ENCODE data around the gene ARSD. TPM values are rescaled to one million over a fixed set of nuclear protein-coding genes. Genes with fewer than 3 reads are reported as not detected.
A peak's percentile ranks its signal among the peaks of the same experiment; 100 is the strongest.
"Not testable (repeated sequence)": the region's sequence is repeated elsewhere in the genome, so short reads cannot be mapped to it uniquely, and the experiment has no call there.

The ARSD gene
- total RNA-seq, 2 experiments from 2014 or later, result 3.9 to 4.4 TPM

- no peaks in the 10 kb centered on the region for H3K27me3 Mint-ChIP-seq
- ChIA-PET CTCF (no interaction called here), POLR2A (no interaction called here)
- H3K9me3 Mint-ChIP-seq, result no peaks in the 10 kb centered on the region
- H3K27ac Mint-ChIP-seq, result no peak overlapping the region
- no peaks in the 10 kb centered on the region for H3K4me1 Mint-ChIP-seq
- H3K36me3 Mint-ChIP-seq (ENCODE audit: low read depth), result peaks cover 3% of the 10 kb centered on the region
- H3K4me3 Mint-ChIP-seq, result no peak overlapping the region
- DNase-seq, result no peak
Measured at GRCh38 chrX:2921193-2921592, 7.9 kb downstream of the ARSD start.

DNA sequence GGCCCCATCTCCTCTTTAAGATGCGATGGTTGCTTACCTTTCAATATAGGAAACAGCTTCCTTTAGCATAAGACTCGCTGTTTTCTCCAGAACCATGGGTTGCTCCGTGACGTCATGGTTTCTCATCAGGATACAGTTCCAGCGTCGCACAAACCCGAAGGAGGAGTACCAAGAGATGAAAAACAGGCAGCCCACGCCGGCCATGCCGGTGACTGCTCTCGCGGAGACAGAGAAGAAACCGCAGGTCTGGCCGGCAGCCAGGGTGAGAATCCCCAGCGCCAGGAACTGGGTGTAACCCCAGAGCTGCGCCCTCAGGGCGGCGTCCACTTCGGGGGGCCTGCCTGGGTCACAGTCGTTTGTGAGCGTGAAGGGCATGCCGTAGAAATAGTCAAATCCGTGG lies 11.4 kb downstream of the ARSD start:
- DNase-seq, result no peak
- Mint-ChIP-seq H3K4me3 (no peak overlapping the region), H3K27ac (no peak overlapping the region), H3K36me3 (ENCODE audit: low read depth) (peaks cover 3% of the 10 kb centered on the region), H3K4me1 (no peaks in the 10 kb centered on the region), H3K27me3 (no peaks in the 10 kb centered on the region), H3K9me3 (no peaks in the 10 kb centered on the region)
- ChIA-PET POLR2A (no interaction called here), CTCF (no interaction called here)

GRCh38 chrX:2913118-2913517 lies 16.0 kb downstream of the ARSD start:
- no peaks in the 10 kb centered on the region for H3K36me3 Mint-ChIP-seq (ENCODE audit: low read depth)
- no peak overlapping the region for H3K27ac Mint-ChIP-seq
- POLR2A ChIA-PET, result no interaction called here

GRCh38 chrX:2910109-2910508 lies 19.0 kb downstream of the ARSD start:
- no peaks in the 10 kb centered on the region for H3K36me3 Mint-ChIP-seq (ENCODE audit: low read depth)
- no peaks in the 10 kb centered on the region for H3K4me1 Mint-ChIP-seq
- no peak overlapping the region for H3K4me3 Mint-ChIP-seq
- POLR2A ChIA-PET, result no interaction called here
- H3K27me3 Mint-ChIP-seq, result no peaks in the 10 kb centered on the region
- peaks cover 3% of the 10 kb centered on the region for H3K9me3 Mint-ChIP-seq
- CTCF ChIA-PET, result no interaction called here
- no peak for DNase-seq
- no peak overlapping the region for H3K27ac Mint-ChIP-seq

More at GRCh38 chrX:2913118-2913517, 16.0 kb downstream of the ARSD start:
- CTCF ChIA-PET, result no interaction called here
- Mint-ChIP-seq H3K4me1 (no peaks in the 10 kb centered on the region), H3K9me3 (no peaks in the 10 kb centered on the region), H3K4me3 (no peak overlapping the region), H3K27me3 (no peaks in the 10 kb centered on the region)
- DNase-seq, result no peak

DNA sequence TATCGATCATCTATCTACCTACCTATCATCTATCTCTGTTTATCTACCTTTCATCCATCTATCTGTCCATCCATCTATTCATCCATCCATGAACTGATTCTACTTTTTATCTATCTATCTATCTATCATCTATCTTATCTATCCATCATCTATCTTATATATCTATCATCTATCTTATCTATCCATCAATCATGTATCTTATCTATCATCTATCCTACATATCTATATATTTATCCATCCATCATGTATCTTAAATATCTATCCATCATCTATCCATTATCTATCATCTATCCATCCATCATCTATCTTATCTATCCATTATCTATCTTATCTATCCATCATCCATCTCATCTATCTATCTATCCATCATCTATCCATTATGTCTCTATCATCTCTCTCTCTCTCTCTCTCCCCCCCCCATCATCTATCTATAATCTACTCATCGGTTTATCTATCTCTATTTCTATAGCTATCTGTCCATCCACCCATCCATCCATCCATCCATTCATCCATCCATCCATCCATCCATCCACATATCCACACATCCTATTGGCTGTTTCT lies 20.9 kb downstream of the ARSD start:
- H3K4me1 Mint-ChIP-seq, result no peaks in the 10 kb centered on the region
- no peak overlapping the region for H3K27ac Mint-ChIP-seq
- ChIA-PET POLR2A (no interaction called here), CTCF (no interaction called here)
- no peaks in the 10 kb centered on the region for H3K36me3 Mint-ChIP-seq (ENCODE audit: low read depth)
- no peaks in the 10 kb centered on the region for H3K27me3 Mint-ChIP-seq
- no peak overlapping the region for H3K4me3 Mint-ChIP-seq
- no peak for DNase-seq
- peaks cover 3% of the 10 kb centered on the region for H3K9me3 Mint-ChIP-seq

- Mint-ChIP-seq H3K27me3 (no peaks in the 10 kb centered on the region), H3K36me3 (ENCODE audit: low read depth) (no peaks in the 10 kb centered on the region), H3K4me1 (no peaks in the 10 kb centered on the region), H3K9me3 (peaks cover 3% of the 10 kb centered on the region), H3K4me3 (no peak overlapping the region), H3K27ac (no peak overlapping the region)
- CTCF ChIA-PET, result no interaction called here
- POLR2A ChIA-PET, result no interaction called here
- no peak for DNase-seq
Measured at GRCh38 chrX:2907295-2907694, 21.8 kb downstream of the ARSD start.

- H3K27me3 Mint-ChIP-seq, result peaks cover 4% of the 10 kb centered on the region
- ChIA-PET CTCF (no interaction called here), POLR2A (no interaction called here)
- H3K4me1 Mint-ChIP-seq, result peaks cover 2% of the 10 kb centered on the region
- no peaks in the 10 kb centered on the region for H3K36me3 Mint-ChIP-seq (ENCODE audit: low read depth)
- no peak overlapping the region for H3K27ac Mint-ChIP-seq
- peaks cover 3% of the 10 kb centered on the region for H3K9me3 Mint-ChIP-seq
- no peak for DNase-seq
- no peak overlapping the region for H3K4me3 Mint-ChIP-seq
Measured at GRCh38 chrX:2903366-2903765, 25.8 kb downstream of the ARSD start.

DNA sequence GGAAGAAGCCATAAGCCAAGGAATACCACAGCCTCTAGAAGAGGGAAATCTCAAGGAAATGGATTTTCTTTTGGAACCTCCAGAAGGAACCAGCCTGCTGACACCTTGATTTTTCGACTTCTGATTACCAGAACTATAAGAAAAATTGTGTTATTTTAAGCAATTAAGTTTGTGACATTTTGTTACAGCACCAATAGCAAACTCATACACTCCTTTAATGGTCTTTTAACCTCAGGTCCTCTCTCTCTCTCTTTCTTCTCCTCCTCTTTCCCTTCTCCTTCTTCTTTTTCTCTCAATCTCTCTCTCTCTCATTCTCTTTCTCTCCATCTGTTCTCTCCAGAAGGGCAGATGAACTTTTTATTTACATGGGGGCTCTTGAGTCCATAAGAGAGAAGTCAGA lies 26.3 kb downstream of the ARSD start:
- no peaks in the 10 kb centered on the region for H3K36me3 Mint-ChIP-seq (ENCODE audit: low read depth)
- no peak overlapping the region for H3K27ac Mint-ChIP-seq
- H3K4me3 Mint-ChIP-seq, result no peak overlapping the region
- peaks cover 4% of the 10 kb centered on the region for H3K27me3 Mint-ChIP-seq
- DNase-seq, result no peak
- peaks cover 7% of the 10 kb centered on the region for H3K4me1 Mint-ChIP-seq
- POLR2A ChIA-PET, result no interaction called here
- H3K9me3 Mint-ChIP-seq, result peaks cover under 1% of the 10 kb centered on the region
- CTCF ChIA-PET, result no interaction called here

- peaks cover 15% of the 10 kb centered on the region for H3K4me1 Mint-ChIP-seq
- ChIA-PET POLR2A (no interaction called here), CTCF (no interaction called here)
- DNase-seq, result no peak
- H3K36me3 Mint-ChIP-seq (ENCODE audit: low read depth), result no peaks in the 10 kb centered on the region
- H3K27ac Mint-ChIP-seq, result no peak overlapping the region
- peaks cover 4% of the 10 kb centered on the region for H3K27me3 Mint-ChIP-seq
- no peak overlapping the region for H3K4me3 Mint-ChIP-seq
- H3K9me3 Mint-ChIP-seq, result no peaks in the 10 kb centered on the region
Measured at GRCh38 chrX:2901367-2902036, 27.6 kb downstream of the ARSD start.

DNA sequence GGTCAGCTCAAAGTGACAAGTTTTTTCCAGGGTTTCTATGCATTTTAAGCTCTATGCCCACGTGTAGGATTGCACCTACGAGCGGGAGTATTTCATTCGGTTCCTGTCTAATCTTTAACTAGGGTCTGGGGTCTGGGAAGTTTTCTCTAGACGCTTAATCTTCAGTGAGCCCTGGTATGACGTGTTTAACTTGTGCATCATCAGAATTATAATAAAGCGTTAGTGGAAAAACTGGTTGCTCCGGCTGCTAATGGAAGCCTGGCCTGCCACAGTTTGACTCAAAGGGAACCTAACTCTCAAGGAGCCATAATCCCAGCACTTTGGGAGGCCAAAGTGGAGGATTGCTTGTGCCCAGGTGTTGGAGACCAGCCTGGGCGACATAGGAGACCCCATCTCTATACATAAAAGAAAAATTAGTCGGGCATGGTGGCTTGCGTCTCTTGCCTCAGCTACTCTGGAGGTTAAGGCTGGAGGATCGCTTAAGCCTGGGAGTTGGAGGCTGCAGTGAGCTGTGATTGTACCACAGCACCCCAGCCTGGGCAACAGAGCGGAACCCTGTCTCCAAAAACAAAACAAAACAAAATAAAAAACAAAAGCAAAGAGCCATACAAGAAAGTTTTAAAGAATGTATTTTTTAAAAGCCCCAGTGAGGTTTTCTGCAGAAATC lies 30.2 kb downstream of the ARSD start:
- no peak for DNase-seq
- Mint-ChIP-seq H3K4me3 (no peak overlapping the region), H3K4me1 (peaks cover 15% of the 10 kb centered on the region), H3K36me3 (ENCODE audit: low read depth) (no peaks in the 10 kb centered on the region), H3K27me3 (peaks cover 4% of the 10 kb centered on the region), H3K27ac (no peak overlapping the region), H3K9me3 (no peaks in the 10 kb centered on the region)
- CTCF ChIA-PET, result no interaction called here
- POLR2A ChIA-PET, result no interaction called here

DNA sequence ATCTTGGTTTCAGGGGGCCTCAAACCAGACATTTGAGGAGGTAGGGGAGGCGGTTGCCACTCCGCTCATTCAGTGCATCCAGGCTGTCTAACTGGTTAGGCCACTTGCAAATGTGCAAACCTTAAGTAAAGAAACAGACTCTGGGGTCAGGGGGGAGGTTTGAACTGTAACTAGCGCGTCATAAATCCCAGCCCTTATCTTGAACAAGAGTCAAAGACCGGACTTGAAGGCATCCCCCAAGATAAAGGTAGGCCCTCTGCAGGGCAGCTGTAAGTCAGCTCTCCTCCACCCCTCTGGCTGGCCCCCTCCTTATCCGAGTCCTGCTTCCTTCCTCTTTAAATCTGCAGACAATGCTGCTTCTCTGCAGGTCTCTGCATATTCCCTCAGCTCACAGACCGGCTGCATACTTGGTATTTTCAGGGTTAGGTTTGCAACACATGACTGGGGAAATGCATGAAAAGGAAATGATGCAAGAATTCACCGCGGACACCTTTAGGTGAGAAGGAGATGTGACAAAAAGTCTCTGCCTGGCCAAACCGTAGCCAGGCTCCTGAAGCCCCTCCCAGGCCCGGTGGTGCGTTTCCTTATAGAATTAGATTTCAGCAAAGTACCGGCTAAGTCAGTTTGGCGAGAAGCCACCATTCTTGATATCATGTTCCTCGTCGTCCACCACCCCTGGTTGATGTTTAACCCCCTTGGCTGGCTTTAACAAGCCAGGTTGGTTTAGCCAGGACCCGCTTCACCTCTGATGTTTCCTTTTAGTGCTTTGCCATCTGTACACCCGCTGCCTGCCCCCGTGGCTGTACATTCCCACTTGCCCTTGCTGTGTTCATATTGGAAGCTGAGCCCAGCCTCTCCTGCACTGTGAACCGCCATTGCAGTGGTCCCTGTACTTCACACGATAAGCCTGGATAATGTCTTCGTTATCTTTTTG lies 31.2 kb downstream of the ARSD start:
- H3K9me3 Mint-ChIP-seq; H3K4me3 Mint-ChIP-seq; POLR2A ChIA-PET; H3K36me3 Mint-ChIP-seq (ENCODE audit: low read depth); H3K27ac Mint-ChIP-seq; H3K27me3 Mint-ChIP-seq; CTCF ChIA-PET: not testable (repeated sequence)
- peak; percentile 23 for DNase-seq
- peaks cover 16% of the 10 kb centered on the region for H3K4me1 Mint-ChIP-seq

DNA sequence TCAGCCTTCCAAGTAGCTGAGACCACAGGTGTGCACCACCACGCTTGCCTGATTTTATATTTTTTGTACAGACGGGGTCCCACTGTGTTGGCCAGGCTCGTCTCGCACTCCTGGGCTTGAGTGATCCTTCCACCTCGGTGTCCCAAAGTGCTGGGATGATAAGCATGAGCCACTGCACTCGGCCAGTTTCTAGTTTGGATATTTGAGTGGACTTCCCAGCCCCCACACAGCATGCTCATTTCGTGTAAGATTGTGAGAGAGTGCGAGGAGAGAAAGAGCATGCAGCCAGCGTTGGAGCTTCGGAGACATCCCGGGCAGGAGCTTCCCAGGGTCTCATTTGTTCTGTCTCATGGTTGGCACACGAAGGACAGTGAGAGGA lies 31.8 kb downstream of the ARSD start:
- Mint-ChIP-seq H3K36me3 (ENCODE audit: low read depth) (no peaks in the 10 kb centered on the region), H3K4me3 (no peak overlapping the region), H3K9me3 (no peaks in the 10 kb centered on the region), H3K27ac (no peak overlapping the region), H3K27me3 (peaks cover 4% of the 10 kb centered on the region), H3K4me1 (peaks cover 17% of the 10 kb centered on the region)
- POLR2A ChIA-PET, result no interaction called here
- CTCF ChIA-PET, result no interaction called here
- no peak for DNase-seq

GRCh38 chrX:2894885-2895292 lies 34.2 kb downstream of the ARSD start:
- peaks cover 17% of the 10 kb centered on the region for H3K4me1 Mint-ChIP-seq
- H3K27ac Mint-ChIP-seq, result no peak overlapping the region
- H3K4me3 Mint-ChIP-seq, result no peak overlapping the region
- DNase-seq, result no peak
- H3K9me3 Mint-ChIP-seq, result no peaks in the 10 kb centered on the region
- H3K36me3 Mint-ChIP-seq (ENCODE audit: low read depth), result no peaks in the 10 kb centered on the region
- ChIA-PET POLR2A (no interaction called here), CTCF (no interaction called here)
- no peaks in the 10 kb centered on the region for H3K27me3 Mint-ChIP-seq

Data from activated CD4-positive, alpha-beta memory T cell treated with anti-CD3 and anti-CD28 coated beads, Interleukin-2, amount 10 ng/mL, durations not matched to agents 7 days and 5 days (primary cell).